OCI-LY7 (cell line): ENCODE data around the gene EVX2. TPM values are rescaled to one million over a fixed set of nuclear protein-coding genes. Genes with fewer than 3 reads are reported as not detected.

ENCODE experiments used
- BruUV-seq: library from RNA; stranded (reverse); fragments of 400-500 nt; replicated peaks from 2 replicates; lab custom pipeline; 2021; lab: Mats Ljungman, UMichigan
- CTCF ChIA-PET: fragments of 300-600 bp; sonication (Branson Sonifier 250); formaldehyde crosslinking; loops from one replicate; lab custom pipeline; 2022; ENCODE audit warnings: antibody characterized with exemption; ENCODE audit not compliant: unreplicated experiment; lab: Charles Lee
- POLR2A ChIA-PET: fragments of 300-600 bp; sonication (Branson Sonifier 250); formaldehyde crosslinking; loops from one replicate; lab custom pipeline; 2022; ENCODE audit warnings: antibody characterized with exemption; lab: Charles Lee
- DNase-seq: peaks from one replicate; pipeline ENCODE4 v3.0.0-alpha.2; 2015; ENCODE audit warnings: low spot score
- H2AFZ ChIP-seq: fragments of 200-600 bp; sonication (generic), shearing (Covaris generic); 2 replicates; pipeline ENCODE4 v1.6.1; 2014; ENCODE audit warnings: mild to moderate bottlenecking, antibody characterized with exemption, low read length, moderate library complexity
- H3K27ac ChIP-seq: fragments of 200-600 bp; sonication (generic); 2 replicates; pipeline ENCODE4 v1.5.1; 2014; ENCODE audit warnings: mixed run types, low read depth, mild to moderate bottlenecking, moderate library complexity, low read length, inconsistent platforms; ENCODE audit not compliant: poor library complexity, severe bottlenecking
- H3K36me3 ChIP-seq: fragments of 200-600 bp; sonication (generic); 2 replicates; pipeline ENCODE4 v1.6.1; 2014; ENCODE audit warnings: mild to moderate bottlenecking, antibody characterized with exemption, low read length, moderate library complexity, mixed read lengths; ENCODE audit not compliant: insufficient read depth
- H3K4me1 ChIP-seq: fragments of 200-600 bp; sonication (generic); 2 replicates; pipeline ENCODE4 v1.5.1; 2014; ENCODE audit warnings: mild to moderate bottlenecking, low read length; ENCODE audit not compliant: insufficient read depth, poor library complexity, severe bottlenecking
- H3K4me2 ChIP-seq: fragments of 200-600 bp; sonication (generic); 2 replicates; pipeline ENCODE4 v1.6.1; 2014; ENCODE audit warnings: mild to moderate bottlenecking, low read length
- H3K4me3 ChIP-seq: fragments of 200-600 bp; sonication (generic); 2 replicates; pipeline ENCODE4 v1.5.1; 2014; ENCODE audit warnings: mild to moderate bottlenecking, low read depth, low read length; ENCODE audit not compliant: poor library complexity, severe bottlenecking
- H3K79me2 ChIP-seq: fragments of 200-600 bp; sonication (generic); 2 replicates; pipeline ENCODE4 v1.6.1; 2016; ENCODE audit warnings: low read depth, mild to moderate bottlenecking, low read length, moderate library complexity, mixed read lengths; ENCODE audit not compliant: insufficient read depth
- H3K9me2 ChIP-seq: fragments of 200-600 bp; sonication (generic); 2 replicates; pipeline ENCODE4 v1.6.1; 2016; ENCODE audit warnings: mild to moderate bottlenecking, low read length, mixed read lengths; ENCODE audit not compliant: insufficient read depth
- H3K9me3 ChIP-seq: fragments of 200-600 bp; sonication (generic); 2 replicates; pipeline ENCODE4 v1.6.1; 2014; ENCODE audit warnings: mild to moderate bottlenecking, mixed run types, low read length, mixed read lengths
- H4K20me1 ChIP-seq: fragments of 200-600 bp; sonication (generic); 2 replicates; pipeline ENCODE4 v1.6.1; 2014; ENCODE audit warnings: mild to moderate bottlenecking, antibody characterized with exemption, low read length, moderate library complexity, mixed read lengths; ENCODE audit not compliant: insufficient read depth
- EZH2phosphoT487 ChIP-seq: fragments of 200-600 bp; sonication (generic); IDR thresholded peaks from 2 replicates; pipeline ENCODE4 v1.6.1; 2018; ENCODE audit warnings: low read depth, borderline replicate concordance, mild to moderate bottlenecking, mixed run types, antibody characterized with exemption, low read length, moderate library complexity, mixed read lengths
- intact Hi-C: fragments of 100-400 bp; cut with micrococcal nuclease; formaldehyde crosslinking; loops from one replicate; pipeline ENCODE4 v1.10.0; 2022; ENCODE audit not compliant: unreplicated experiment
- total RNA-seq, 2 experiments: library from RNA; depleted of rRNA in 1 of 2; stranded (reverse); fragments of >200 nt in 1 of 2; shearing (Covaris generic) in 1 of 2; gene quantifications; 2 replicates each; pipeline ENCODE4 v1.2.3, GENCODE V29; 2014 to 2022
- TF ChIP-seq, protein P1 (sequence below): fragments of 200-600 bp; sonication (generic); conservative IDR thresholded peaks from 2 replicates; pipeline ENCODE4 v1.5.1; 2014; ENCODE audit warnings: mild to moderate bottlenecking, antibody characterized with exemption, low read length, moderate library complexity, mixed read lengths

The EVX2 gene
- total RNA-seq, 2 experiments from 2014 or later: not detected

DNA sequence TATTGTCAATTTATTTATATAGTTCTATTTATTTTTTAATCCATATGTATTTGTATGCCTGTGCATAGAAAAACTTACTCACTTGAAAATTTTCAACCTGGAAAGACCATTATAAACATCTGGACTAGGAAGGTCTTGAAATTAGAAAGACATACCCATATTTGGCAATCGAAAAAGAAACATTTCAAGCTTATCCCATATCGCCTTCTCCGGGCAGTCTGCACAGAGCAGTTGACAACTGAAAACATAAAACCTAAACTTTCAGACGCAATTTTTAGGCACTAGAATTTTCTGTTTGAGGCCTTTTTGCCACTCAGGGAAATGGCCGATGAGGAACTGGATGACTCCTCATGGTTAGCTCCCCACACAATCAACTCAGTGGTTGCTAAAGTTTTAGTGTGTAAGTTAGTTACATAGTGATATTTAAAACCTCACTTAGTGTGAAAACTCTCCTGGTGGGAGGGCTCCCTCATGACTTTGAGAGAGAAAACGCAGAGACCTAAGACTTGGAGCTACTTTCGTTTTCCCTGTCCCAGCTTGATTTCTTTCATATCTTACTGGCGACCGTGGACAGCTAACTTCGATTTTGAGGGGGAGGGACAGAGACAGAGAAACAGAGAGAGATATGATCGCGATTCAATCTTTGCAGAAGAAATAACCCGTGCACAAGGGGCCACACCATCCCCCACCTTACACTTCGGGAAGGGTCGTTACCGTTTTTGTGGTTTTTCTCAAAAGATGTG is 12.7 kb upstream of the EVX2 start:
- Histone ChIP-seq H3K36me3 (no peaks in the 10 kb centered on the region), H4K20me1 (no peaks in the 10 kb centered on the region), H3K9me2 (no peaks in the 10 kb centered on the region), H3K4me3 (peak overlapping the region; percentile 63), H3K27ac (no peak overlapping the region), H2AFZ (peak overlapping the region; percentile 96), H3K4me2 (peak overlapping the region; percentile 81), H3K9me3 (no peaks in the 10 kb centered on the region), H3K79me2 (no peaks in the 10 kb centered on the region), H3K4me1 (peaks cover 14% of the 10 kb centered on the region)
- CTCF ChIA-PET: no interaction called here
- intact Hi-C loops: no loop called here
- no peak for TF ChIP-seq EZH2phosphoT487
- peak; percentile 5 for DNase-seq
- POLR2A ChIA-PET: interaction anchor here (0.7 to 1.5 kb wide), 2 partner anchors 95 to 408 kb away, joined by 3 to 4 read pairs; partner anchors contain the start of gene LNPK
- BruUV-seq: no TSS peak

DNA sequence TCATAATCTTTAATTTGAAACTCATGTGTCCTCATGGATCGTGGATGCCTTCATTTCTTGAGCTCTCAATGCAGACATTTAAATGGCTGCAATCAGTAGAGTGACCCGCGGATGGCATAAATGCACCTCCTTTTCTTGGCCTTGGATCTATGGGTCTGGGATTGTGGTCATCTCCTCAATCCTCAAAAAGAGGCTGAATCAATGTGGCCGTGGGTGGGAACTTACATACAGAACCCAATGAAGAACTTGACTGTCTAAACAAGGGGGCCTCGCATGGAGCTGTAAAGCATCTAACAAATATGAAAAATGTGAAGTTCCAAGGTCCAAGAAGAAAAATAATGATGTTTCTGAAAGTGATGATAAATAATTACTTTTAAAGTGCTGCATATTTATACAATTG is 11.7 kb upstream of the EVX2 start:
- no peak overlapping the region for H3K4me2 ChIP-seq
- H3K27ac ChIP-seq: no peak overlapping the region
- no peak for DNase-seq
- no peaks in the 10 kb centered on the region for H3K79me2 ChIP-seq
- no peak overlapping the region for H3K4me3 ChIP-seq
- H3K36me3 ChIP-seq: no peaks in the 10 kb centered on the region
- no TSS peak for BruUV-seq
- intact Hi-C loops: no loop called here
- CTCF ChIA-PET: interaction anchor here (0.5 kb wide), 1 partner anchor 45 kb away, joined by 7 read pairs; no protein-coding TSS in a partner anchor
- POLR2A ChIA-PET: interaction anchor here (1.5 kb wide), 1 partner anchor 94 kb away, joined by 4 read pairs; the partner anchor contains the start of gene LNPK
- TF ChIP-seq EZH2phosphoT487: no peak
- TF ChIP-seq, protein P1, sequence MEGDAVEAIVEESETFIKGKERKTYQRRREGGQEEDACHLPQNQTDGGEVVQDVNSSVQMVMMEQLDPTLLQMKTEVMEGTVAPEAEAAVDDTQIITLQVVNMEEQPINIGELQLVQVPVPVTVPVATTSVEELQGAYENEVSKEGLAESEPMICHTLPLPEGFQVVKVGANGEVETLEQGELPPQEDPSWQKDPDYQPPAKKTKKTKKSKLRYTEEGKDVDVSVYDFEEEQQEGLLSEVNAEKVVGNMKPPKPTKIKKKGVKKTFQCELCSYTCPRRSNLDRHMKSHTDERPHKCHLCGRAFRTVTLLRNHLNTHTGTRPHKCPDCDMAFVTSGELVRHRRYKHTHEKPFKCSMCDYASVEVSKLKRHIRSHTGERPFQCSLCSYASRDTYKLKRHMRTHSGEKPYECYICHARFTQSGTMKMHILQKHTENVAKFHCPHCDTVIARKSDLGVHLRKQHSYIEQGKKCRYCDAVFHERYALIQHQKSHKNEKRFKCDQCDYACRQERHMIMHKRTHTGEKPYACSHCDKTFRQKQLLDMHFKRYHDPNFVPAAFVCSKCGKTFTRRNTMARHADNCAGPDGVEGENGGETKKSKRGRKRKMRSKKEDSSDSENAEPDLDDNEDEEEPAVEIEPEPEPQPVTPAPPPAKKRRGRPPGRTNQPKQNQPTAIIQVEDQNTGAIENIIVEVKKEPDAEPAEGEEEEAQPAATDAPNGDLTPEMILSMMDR: no peak
- no peaks in the 10 kb centered on the region for H3K9me3 ChIP-seq
- H3K9me2 ChIP-seq: no peaks in the 10 kb centered on the region
- peaks cover 14% of the 10 kb centered on the region for H3K4me1 ChIP-seq
- H4K20me1 ChIP-seq: no peaks in the 10 kb centered on the region
- H2AFZ ChIP-seq: no peak overlapping the region

DNA sequence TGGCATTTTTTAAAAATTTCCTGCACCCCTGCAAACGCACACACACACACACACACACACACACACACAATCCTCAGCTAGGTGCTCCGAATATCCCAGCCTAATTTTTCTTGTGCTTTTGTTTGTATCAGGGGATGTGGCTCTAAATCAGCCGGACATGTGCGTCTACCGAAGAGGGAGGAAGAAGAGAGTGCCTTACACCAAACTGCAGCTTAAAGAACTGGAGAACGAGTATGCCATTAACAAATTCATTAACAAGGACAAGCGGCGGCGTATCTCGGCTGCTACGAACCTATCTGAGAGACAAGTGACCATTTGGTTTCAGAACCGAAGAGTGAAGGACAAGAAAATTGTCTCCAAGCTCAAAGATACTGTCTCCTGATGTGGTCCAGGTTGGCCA is 10.6 kb upstream of the EVX2 start:
- TF ChIP-seq EZH2phosphoT487: no peak
- TF ChIP-seq, protein P1: no peak
- intact Hi-C loops: no loop called here
- no peaks in the 10 kb centered on the region for H3K79me2 ChIP-seq
- H4K20me1 ChIP-seq: no peaks in the 10 kb centered on the region
- H3K27ac ChIP-seq: no peak overlapping the region
- DNase-seq: no peak
- H3K4me2 ChIP-seq: no peak overlapping the region
- H3K4me3 ChIP-seq: no peak overlapping the region
- no peaks in the 10 kb centered on the region for H3K9me2 ChIP-seq
- BruUV-seq: no TSS peak
- no peak overlapping the region for H2AFZ ChIP-seq
- H3K36me3 ChIP-seq: no peaks in the 10 kb centered on the region
- H3K9me3 ChIP-seq: no peaks in the 10 kb centered on the region
- CTCF ChIA-PET: interaction anchor here (0.9 kb wide), 1 partner anchor 33 kb away, joined by 6 read pairs; no protein-coding TSS in a partner anchor
- POLR2A ChIA-PET: no interaction called here
- peaks cover 14% of the 10 kb centered on the region for H3K4me1 ChIP-seq
